OCI-LY7 (cell line): ENCODE results near the gene SPANXC. TPM values are rescaled to one million over a fixed set of nuclear protein-coding genes. Genes with fewer than 3 reads are reported as not detected.
"Not testable (repeated sequence)": the region's sequence is repeated elsewhere in the genome, so short reads cannot be mapped to it uniquely, and the experiment has no call there.

Experiments used
- Bru-seq: library from RNA; stranded (reverse); fragments of 400-500 nt; gene quantifications from one replicate; lab custom pipeline; 2021; lab: Mats Ljungman, UMichigan
- BruChase-seq, 2 experiments: library from RNA; stranded (reverse); fragments of 400-500 nt; gene quantifications; one replicate each; lab custom pipeline; 2021; lab: Mats Ljungman, UMichigan
- BruUV-seq: library from RNA; stranded (reverse); fragments of 400-500 nt; replicated peaks from 2 replicates; lab custom pipeline; 2021; lab: Mats Ljungman, UMichigan
- CTCF ChIA-PET: fragments of 300-600 bp; sonication (Branson Sonifier 250); formaldehyde crosslinking; loops from one replicate; lab custom pipeline; 2022; ENCODE audit warnings: antibody characterized with exemption; ENCODE audit not compliant: unreplicated experiment; lab: Charles Lee
- POLR2A ChIA-PET: fragments of 300-600 bp; sonication (Branson Sonifier 250); formaldehyde crosslinking; loops from one replicate; lab custom pipeline; 2022; ENCODE audit warnings: antibody characterized with exemption; lab: Charles Lee
- DNase-seq: peaks from one replicate; pipeline ENCODE4 v3.0.0-alpha.2; 2015; ENCODE audit warnings: low spot score
- H2AFZ ChIP-seq: fragments of 200-600 bp; sonication (generic), shearing (Covaris generic); 2 replicates; pipeline ENCODE4 v1.6.1; 2014; ENCODE audit warnings: mild to moderate bottlenecking, antibody characterized with exemption, low read length, moderate library complexity
- H3K27ac ChIP-seq: fragments of 200-600 bp; sonication (generic); 2 replicates; pipeline ENCODE4 v1.5.1; 2014; ENCODE audit warnings: mixed run types, low read depth, mild to moderate bottlenecking, moderate library complexity, low read length, inconsistent platforms; ENCODE audit not compliant: poor library complexity, severe bottlenecking
- H3K36me3 ChIP-seq: fragments of 200-600 bp; sonication (generic); 2 replicates; pipeline ENCODE4 v1.6.1; 2014; ENCODE audit warnings: mild to moderate bottlenecking, antibody characterized with exemption, low read length, moderate library complexity, mixed read lengths; ENCODE audit not compliant: insufficient read depth
- H3K4me1 ChIP-seq: fragments of 200-600 bp; sonication (generic); 2 replicates; pipeline ENCODE4 v1.5.1; 2014; ENCODE audit warnings: mild to moderate bottlenecking, low read length; ENCODE audit not compliant: insufficient read depth, poor library complexity, severe bottlenecking
- H3K4me2 ChIP-seq: fragments of 200-600 bp; sonication (generic); 2 replicates; pipeline ENCODE4 v1.6.1; 2014; ENCODE audit warnings: mild to moderate bottlenecking, low read length
- H3K4me3 ChIP-seq: fragments of 200-600 bp; sonication (generic); 2 replicates; pipeline ENCODE4 v1.5.1; 2014; ENCODE audit warnings: mild to moderate bottlenecking, low read depth, low read length; ENCODE audit not compliant: poor library complexity, severe bottlenecking
- H3K79me2 ChIP-seq: fragments of 200-600 bp; sonication (generic); 2 replicates; pipeline ENCODE4 v1.6.1; 2016; ENCODE audit warnings: low read depth, mild to moderate bottlenecking, low read length, moderate library complexity, mixed read lengths; ENCODE audit not compliant: insufficient read depth
- H3K9me2 ChIP-seq: fragments of 200-600 bp; sonication (generic); 2 replicates; pipeline ENCODE4 v1.6.1; 2016; ENCODE audit warnings: mild to moderate bottlenecking, low read length, mixed read lengths; ENCODE audit not compliant: insufficient read depth
- H3K9me3 ChIP-seq: fragments of 200-600 bp; sonication (generic); 2 replicates; pipeline ENCODE4 v1.6.1; 2014; ENCODE audit warnings: mild to moderate bottlenecking, mixed run types, low read length, mixed read lengths
- H4K20me1 ChIP-seq: fragments of 200-600 bp; sonication (generic); 2 replicates; pipeline ENCODE4 v1.6.1; 2014; ENCODE audit warnings: mild to moderate bottlenecking, antibody characterized with exemption, low read length, moderate library complexity, mixed read lengths; ENCODE audit not compliant: insufficient read depth
- CTCF ChIP-seq: fragments of 200-600 bp; sonication (generic); conservative IDR thresholded peaks from 2 replicates; pipeline ENCODE4 v1.5.1; 2014; ENCODE audit warnings: mild to moderate bottlenecking, antibody characterized with exemption, low read length, moderate library complexity, mixed read lengths
- EZH2phosphoT487 ChIP-seq: fragments of 200-600 bp; sonication (generic); IDR thresholded peaks from 2 replicates; pipeline ENCODE4 v1.6.1; 2018; ENCODE audit warnings: low read depth, borderline replicate concordance, mild to moderate bottlenecking, mixed run types, antibody characterized with exemption, low read length, moderate library complexity, mixed read lengths
- intact Hi-C: fragments of 100-400 bp; cut with micrococcal nuclease; formaldehyde crosslinking; loops from one replicate; pipeline ENCODE4 v1.10.0; 2022; ENCODE audit not compliant: unreplicated experiment
- long read RNA-seq: library from polyadenylated mRNA; stranded (forward); transcript quantifications from one replicate; pipeline ENCODE4 v2.0.0, GENCODE V29; 2022
- total RNA-seq, 2 experiments: library from RNA; depleted of rRNA in 1 of 2; stranded (reverse); fragments of >200 nt in 1 of 2; shearing (Covaris generic) in 1 of 2; gene quantifications; 2 replicates each; pipeline ENCODE4 v1.2.3, GENCODE V29; 2014 to 2022

SPANXC gene
- total RNA-seq (2014; rRNA removed; shearing (Covaris generic)) (not detected in 2 replicates), total RNA-seq (2022) (not detected in 2 replicates), Bru-seq, nascent RNA (not detected), BruChase-seq, experiment 1, labeled RNA remaining after a 6-hour chase (not detected), BruChase-seq, experiment 2, labeled RNA remaining after a 2-hour chase (not detected)
- long read RNA-seq: 0 reads

GRCh38 chrX:141242417-141242816, at the start of gene SPANXC:
TSS of gene SPANXC (minus strand) at chrX:141242517. CDS start at chrX:141242457, 60 bp downstream.
- intact Hi-C loops, H3K36me3 ChIP-seq, DNase-seq, H3K79me2 ChIP-seq, H3K4me1 ChIP-seq, H4K20me1 ChIP-seq, H3K4me3 ChIP-seq, H3K9me2 ChIP-seq, CTCF ChIA-PET, BruUV-seq, H3K9me3 ChIP-seq, H3K4me2 ChIP-seq, H2AFZ ChIP-seq, POLR2A ChIA-PET, H3K27ac ChIP-seq: not testable (repeated sequence)

DNA sequence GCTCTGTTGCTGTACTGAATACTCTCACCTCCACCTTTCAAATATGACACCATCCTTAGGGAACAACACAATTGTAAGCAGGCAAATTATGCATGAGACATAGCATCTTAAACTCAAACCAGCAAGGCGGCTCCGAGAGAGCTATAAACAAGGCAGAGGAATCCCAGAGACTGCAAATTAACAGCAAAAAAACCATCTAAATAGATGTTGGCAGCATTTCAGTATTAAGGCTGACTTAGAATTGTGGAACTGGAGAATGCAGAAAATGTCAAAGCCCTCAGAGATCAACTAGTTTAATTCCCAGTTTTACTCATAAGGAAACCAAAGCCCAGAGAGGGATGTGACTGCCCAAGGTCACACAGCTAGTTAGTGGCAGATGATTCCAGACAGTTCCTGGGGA, 37.2 kb upstream of the SPANXC start:
- TF ChIP-seq CTCF (no peak), EZH2phosphoT487 (no peak)
- intact Hi-C loops: loop anchor here (2.0 kb wide), 1 partner anchor 513 kb away; no protein-coding TSS in a partner anchor

GRCh38 chrX:141278306-141278705, 36.0 kb upstream of the SPANXC start:
- no peak overlapping the region for H3K4me2 ChIP-seq
- TF ChIP-seq EZH2phosphoT487 (no peak), CTCF (peak; percentile 73)
- ChIA-PET CTCF (no interaction called here), POLR2A (no interaction called here)
- H2AFZ ChIP-seq: no peak overlapping the region
- no peak overlapping the region for H3K27ac ChIP-seq
- H3K4me1 ChIP-seq: no peaks in the 10 kb centered on the region
- H3K9me2 ChIP-seq: no peaks in the 10 kb centered on the region
- no peaks in the 10 kb centered on the region for H3K9me3 ChIP-seq
- no TSS peak for BruUV-seq
- no peaks in the 10 kb centered on the region for H4K20me1 ChIP-seq
- peak; percentile 22 for DNase-seq
- H3K36me3 ChIP-seq: no peaks in the 10 kb centered on the region
- intact Hi-C loops: loop anchor here (2.0 kb wide), 1 partner anchor 512 kb away; no protein-coding TSS in a partner anchor
- no peaks in the 10 kb centered on the region for H3K79me2 ChIP-seq
- no peak overlapping the region for H3K4me3 ChIP-seq

More for the DNA sequence above, 37.2 kb upstream of the SPANXC start:
- Histone ChIP-seq H3K9me2 (no peaks in the 10 kb centered on the region), H3K36me3 (no peaks in the 10 kb centered on the region), H3K4me1 (no peaks in the 10 kb centered on the region), H3K27ac (no peak overlapping the region), H2AFZ (no peak overlapping the region), H3K4me3 (no peak overlapping the region), H3K79me2 (no peaks in the 10 kb centered on the region), H3K4me2 (no peak overlapping the region), H3K9me3 (no peaks in the 10 kb centered on the region), H4K20me1 (no peaks in the 10 kb centered on the region)
- DNase-seq: no peak
- no TSS peak for BruUV-seq
- POLR2A ChIA-PET: no interaction called here
- CTCF ChIA-PET: no interaction called here
